ENCODE measurements around the gene RAB3IL1.
"Not testable (repeated sequence)": the region's sequence is repeated elsewhere in the genome, so short reads cannot be mapped to it uniquely, and the experiment has no call there.

Gene RAB3IL1

DNA sequence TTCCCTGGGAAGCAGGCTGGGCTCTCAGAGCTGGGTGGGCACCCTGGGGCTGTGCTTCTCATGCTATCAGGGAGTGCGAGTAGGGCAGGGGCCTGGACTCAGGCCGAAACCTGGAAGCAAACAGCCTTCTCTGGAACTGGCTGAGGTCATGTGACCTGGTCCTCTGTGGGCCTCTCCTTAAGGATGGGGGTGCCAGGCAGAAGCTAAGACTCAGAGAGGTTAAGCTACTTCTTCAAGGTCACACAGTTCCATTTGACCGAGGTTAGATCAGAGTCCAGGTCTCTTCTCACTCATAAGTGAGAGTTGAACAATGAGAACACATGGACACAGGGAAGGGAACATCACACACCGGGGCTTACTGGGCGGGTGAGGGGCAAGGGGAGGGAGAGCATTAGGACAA lies 33.4 kb downstream of the RAB3IL1 start:
- no peak for DNase-seq

DNA sequence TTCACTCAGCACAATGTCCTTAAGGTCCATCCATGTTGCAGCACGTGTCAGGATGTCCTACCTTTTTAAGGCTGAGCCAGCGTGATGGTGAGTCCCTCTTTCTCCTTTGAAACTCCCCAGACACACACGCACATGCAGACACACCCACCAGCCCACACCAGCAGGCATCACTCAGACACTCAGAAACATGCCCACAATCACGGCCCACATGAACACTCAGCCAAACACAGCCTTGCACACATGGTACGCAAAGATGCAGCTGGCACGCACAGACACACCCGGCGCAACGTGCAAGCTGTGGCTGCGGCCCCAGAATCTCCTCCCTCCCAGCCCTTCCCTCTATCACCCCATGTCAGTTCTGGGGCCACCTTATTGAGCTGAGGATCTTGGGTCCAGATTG lies 34.0 kb downstream of the RAB3IL1 start:
- DNase-seq, result no peak

DNA sequence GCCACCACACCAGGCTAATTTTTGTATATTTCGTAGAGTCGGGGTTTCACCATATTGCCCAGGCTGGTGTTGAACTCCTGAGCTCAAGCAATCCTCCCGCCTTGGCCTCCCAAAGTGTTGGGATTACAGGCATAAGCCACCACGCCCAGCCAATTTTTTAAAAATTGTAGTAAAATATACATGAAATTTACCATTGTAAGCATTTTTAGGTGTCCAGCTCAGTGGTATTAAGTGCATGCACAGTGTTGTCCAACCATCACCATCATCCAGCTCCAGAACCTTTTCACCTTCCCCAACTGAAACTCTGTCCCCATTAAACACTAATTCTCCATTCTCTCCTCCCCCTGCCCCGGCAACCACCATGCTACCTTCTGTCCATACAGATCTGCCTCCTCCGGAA lies 34.5 kb downstream of the RAB3IL1 start:
- DNase-seq, result no peak

DNA sequence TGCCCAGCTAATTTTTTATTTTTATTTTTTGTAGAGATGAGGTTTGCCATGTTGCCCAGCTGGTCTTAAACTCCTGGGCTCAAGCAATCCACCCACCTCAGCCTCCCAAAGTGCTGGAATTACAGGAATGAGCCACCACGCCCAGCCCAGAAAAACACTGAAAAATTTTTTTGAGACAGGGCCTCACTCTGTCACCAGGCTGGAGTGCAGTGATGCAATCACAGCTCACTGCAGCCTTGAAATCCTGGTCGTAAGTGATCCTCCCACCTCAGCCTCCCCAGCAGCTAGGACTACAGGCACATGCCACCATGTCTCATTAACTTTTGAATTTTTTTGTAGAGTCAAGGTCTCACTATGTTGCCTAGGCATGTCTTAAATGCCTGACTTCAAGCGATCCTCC lies 35.1 kb downstream of the RAB3IL1 start:
- DNase-seq, result not testable (repeated sequence)

DNA sequence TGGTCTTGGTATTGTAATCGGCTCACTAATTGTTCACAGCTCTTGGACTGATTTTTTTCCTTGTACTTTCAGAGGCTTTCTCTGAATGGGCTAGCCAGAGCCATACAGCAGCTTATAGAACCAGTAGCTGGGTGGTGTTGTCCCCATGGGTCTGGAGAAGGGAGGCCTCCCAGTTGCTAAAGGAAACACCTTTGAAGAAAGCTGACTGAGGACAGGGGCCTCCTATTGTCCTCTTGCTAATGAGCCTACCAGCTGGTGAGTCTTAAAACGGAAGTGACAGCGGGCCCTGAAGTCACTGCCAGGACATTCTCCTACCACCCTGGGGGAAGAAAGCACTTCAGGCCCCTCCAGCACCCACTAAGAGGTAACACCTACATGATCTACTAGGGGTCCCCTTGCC lies 36.0 kb downstream of the RAB3IL1 start:
- DNase-seq, result no peak

DNA sequence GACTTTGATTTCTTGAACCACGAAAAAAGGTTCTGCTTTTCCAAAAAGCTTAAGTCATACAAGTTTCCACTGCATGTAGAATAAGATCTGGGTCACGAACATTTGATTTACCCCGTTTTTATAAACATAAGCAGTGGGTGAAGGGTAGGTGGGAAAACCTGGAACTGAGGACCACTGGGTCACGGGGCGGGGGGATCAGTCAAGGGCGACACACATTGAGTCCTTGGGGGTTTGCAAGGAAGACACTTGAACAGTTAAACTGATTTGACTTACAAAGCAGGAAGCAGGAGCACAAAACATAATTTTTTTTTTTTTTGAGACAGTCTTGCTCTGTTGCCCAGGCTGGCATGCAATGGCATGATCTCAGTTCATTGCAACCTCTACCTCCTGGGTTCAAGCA lies 36.9 kb downstream of the RAB3IL1 start:
- DNase-seq, result no peak

DNA sequence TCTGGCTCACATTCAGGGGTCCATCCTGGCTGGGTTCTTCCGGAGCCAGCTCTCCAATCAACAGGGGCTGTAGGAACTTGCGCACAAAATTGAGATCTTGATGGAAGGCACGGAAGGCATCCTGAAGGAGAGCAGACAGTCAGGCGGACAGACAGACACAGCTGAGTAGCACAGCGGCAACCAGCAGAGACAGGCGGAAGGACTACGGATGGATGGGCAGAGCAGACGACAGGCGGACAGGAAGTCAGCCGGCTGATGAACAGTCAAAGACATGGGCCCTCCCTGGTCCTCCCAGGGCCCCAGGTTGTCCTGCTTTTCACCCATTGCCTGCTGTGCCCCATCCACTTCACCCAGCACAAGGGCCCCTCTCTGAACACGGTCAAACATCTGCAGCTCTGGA lies 37.3 kb downstream of the RAB3IL1 start:
- no peak for DNase-seq

DNA sequence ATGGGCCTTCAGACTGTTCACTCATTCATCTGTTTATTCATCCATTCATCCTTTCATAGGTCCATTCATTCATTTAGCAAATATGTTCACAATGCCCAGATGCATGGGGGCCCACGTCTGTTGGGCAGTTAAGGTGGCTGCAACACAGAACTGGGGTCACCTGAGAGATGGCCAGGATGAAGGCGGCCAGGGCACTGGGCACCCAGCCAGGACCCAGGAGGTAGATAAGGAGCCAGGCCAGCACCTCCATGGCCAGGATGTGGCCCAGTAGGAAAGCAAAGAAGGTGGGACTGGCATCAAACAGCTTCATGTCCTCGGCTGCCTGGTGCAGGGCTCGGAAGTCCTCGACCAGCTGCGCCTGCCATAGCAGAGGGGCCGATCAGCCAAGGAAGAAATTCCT lies 38.2 kb downstream of the RAB3IL1 start:
- DNase-seq, result no peak

DNA sequence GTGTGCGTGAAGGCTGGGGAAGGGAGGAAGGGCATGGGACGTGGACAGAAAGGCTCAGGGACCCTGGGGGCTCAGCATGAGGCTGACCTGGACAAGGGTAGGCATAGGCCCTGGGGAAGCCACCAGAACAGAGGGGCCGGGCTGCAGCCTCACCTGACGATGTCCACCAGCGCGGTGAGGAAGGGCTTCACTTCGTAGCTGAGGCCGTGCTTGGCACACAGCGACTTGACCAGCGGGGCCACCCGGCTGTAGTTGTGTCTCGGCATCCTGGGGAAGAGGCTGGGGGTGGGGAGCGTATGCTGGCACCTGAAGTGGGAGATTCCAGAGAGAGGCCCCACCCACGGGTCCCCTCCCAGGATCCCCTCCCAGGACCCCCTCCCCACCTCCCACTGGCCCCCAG lies 41.7 kb downstream of the RAB3IL1 start:
- no peak for DNase-seq

DNA sequence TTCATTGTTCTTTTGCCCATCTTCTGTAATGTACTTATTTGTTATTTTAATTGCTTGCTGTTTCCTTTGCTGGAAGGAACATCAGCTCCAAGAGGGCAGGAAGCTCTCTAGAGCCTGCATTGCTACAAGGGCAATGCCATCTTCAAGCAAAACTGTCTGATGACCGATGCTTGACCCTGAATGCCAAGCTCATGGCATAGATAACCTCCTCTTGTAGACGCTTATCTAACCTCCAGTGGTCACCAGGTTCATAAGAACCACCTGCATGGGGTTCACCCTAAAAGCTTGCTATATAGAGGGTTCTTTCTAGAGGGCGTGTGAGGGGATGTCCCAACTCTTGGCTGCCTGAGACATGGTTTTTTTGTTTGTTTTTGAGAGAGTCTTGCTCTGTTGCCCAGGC lies 42.5 kb downstream of the RAB3IL1 start:
- DNase-seq, result no peak

DNA sequence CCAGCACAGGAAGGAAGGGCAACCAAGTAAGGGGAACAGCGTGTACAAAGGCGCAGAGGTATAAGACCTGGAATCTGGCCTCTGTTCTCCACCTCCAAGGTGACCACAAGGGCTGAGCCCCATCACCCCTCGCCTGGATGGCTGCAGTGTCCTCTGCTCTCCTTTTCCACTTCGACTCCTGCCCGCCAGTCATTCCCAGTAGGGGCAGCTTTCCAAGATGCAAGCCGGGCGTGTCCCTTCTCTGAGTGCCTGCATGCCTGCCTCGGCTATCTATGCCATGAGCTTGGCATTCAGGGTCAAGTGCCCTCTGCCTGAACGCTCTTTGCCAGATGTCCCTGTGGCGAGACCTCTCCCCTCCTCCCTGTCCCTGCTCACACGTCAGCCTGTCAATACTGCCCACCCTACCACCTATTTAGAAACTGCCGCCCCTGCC lies 43.0 kb downstream of the RAB3IL1 start:
- peak; percentile 31 for DNase-seq

DNA sequence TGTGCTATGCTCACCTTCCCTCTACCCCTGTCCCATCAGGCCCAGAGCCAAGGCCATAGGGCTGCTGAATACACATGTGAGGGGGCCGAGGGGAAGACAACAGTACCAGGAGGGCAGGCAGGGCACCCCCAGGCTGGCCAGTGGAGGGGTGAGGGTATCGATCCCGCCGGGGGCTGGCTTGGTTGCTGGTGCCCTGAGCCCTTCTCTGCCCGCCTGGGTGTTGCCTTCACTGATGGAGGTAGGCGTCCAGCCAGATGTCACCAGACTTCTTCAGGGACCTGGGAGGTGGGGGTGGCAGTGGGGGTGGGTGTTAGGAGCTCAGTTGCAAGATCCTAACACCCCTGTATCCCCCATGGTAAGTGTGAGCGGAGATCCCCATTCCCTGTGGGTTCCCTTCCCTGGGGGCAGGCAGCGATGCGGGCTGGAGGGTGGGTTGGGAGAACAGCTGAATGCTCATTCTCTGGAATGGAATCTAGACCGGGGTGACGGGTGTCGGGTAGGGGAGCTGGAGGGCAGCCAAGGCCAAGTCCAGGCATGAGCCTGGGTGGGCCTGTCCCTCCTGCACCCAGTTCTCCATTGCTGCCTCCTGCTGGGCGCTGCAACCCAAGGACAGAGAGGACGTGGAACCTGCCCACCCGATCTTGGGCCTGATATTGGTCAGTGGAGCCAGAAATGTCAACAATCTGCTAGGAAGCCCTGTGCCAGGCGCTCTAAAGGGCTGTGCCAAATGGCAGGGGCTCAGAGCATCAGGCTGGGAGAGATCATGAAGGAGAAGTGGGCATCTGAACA lies 43.6 kb downstream of the RAB3IL1 start:
- no peak for DNase-seq

DNA sequence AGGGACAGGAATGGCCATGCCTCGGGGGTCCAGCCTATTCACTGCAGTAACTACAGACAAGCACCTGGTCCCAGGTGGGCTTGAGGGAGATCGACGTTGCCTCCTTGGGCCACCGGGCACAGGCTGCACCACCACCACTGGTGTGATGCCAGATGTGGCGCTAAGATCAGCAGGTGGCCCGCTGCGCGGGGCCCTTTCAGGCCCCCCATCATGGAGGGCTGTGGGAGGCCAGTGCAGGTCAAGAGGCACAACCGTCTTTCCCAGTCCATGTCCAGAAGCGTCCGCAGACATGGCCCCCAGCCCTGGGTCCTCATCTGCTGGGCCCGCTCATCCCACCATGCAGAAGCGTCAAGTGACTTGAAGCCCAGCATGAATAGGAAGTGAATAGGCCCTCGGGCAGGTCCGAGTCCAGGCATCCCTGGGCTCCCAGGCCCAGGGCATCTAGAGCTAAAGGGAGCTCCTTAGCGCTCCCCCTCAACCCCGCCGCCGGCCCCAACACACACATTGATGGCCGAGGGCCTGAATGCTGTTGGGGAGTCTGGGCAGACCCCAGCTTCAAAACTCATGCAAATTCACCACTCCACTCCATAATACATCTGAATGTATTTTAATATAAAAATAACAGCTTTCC lies 44.3 kb downstream of the RAB3IL1 start:
- no peak for DNase-seq

DNA sequence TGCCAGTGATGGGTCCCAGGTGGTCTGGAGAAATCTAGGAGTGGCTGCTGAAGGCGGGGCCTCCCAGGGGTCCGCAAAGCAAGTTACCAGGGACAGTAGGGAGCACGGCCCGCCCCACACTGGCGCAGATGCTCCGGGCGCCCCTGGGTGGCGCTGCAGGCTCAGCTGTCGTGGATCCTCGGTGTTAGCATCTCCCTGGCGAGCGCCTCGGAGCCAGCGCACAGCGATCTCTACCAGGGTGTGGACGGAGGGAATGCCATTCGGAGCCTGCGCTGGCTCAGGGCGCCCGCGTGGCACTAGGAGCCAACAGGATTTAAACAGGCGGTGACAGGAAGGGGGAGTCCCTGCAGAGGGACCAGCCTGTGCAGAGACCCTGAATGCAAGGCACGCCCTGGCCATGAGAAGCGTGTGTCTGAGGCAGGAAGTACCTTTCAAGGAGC lies 46.2 kb downstream of the RAB3IL1 start:
- DNase-seq, result peak; percentile 80

DNA sequence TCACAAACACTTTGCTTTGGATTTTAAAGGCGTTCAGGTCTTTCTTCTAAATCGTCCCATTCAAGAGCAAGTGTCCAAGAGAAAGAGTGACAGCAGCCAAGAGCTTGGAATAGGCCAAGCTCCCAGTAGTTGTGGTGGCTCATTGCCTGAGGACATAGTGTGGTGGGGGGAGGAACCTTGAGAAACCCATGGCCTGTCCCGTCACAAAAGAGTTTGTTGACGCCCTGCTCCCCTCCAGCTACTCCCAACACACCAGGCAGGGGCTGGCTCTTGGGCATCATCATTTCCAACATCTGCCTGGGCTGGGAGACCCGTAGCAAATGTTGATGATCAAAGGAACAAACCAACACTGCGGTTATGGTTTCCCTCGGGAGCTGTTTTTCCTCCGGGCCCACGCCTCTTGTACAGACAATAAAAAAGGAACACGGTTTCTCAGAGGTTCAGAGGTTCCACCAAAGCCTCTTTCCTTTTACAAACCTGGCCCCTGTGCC lies 46.8 kb downstream of the RAB3IL1 start:
- DNase-seq, result no peak

DNA sequence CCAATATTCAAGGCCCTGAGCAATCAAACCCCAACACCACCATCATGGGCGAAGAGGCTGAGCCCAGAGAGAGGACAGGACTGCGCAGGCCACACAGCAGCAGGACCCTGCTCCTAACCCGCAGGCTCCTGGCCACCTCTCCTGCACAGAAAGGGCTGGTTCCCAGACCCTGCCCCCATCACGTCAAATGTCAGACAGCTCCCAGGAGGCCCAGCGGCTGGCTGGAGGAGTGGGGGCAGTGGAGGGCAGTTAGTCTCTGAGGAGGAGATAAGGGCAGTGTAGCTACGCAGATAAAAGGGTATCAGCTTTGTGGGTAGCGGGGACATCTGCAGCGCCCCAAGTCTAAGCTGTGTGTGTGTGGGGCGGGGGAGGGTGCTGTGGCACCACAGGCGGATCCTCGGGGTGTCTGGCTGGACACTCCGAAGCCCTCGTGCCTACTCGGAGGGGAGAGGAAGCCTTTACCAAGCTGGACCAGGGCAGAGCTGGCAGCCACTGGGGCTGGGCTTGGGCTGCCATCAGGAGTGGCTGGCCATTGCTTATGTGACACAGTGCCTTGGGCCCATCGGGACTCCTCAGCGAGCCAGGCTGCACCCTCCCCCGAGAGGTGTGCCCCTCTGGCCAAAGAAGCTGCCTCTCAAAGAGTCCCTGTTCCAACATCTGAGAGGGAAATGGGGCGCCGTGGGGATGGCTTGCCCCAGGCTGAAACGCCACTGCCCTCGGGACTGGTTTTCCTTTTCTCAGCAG lies 47.5 kb downstream of the RAB3IL1 start:
- no peak for DNase-seq

DNA sequence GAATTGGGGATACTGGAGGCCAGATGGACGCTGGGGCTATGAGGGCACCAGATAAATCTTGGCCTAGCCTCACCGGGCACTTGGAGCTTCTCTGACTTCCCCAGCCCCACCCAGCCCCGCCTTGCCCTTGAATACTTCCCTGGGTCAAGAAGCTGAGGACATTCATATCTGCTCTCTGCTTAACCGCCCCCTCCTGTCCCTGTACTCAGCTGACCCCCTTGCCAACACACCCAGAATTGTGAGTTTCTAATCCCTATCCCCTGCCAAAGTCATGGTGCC lies 48.0 kb downstream of the RAB3IL1 start:
- no peak for DNase-seq

DNA sequence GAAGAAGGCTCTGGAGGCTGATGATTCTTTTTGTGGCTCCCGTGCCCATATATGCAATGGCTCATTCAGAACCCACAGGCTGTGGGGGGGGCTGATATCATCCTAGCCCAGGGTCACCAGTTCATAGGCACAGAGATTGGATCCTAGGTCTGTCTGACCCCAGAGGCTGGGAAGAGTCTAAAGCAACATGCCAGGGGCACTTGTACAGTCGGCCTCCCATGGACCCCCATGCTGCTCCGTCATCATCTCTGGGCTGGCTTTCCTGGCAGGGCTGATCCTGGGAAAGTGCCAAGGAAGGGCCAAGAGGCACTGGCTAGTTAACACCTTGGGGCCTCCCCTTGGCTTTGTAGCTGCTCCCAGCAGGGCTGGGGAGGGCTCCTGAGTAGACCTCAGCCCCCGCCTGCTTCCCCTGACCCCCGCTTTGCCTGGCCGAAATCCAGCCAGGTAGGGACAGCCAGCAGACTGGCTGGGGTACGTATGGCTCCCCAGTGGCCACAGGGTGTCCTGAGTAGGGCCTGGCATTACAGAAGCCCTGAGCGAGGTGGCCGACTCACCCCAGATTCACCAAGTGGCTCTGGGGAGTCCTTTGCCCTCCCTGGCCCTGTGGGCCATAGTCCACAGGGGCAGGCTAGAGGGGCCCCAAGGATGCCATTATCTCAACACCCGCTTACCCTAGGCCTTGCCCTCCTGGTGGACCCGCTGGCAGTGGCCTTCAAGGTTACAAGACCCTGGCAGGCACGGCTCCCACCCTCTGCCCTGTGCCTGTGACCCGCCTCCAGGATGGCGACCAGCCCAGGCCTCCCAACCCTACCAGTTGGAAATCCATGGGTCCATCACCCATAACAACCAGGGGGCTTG lies 48.6 kb downstream of the RAB3IL1 start:
- no peak for DNase-seq

DNA sequence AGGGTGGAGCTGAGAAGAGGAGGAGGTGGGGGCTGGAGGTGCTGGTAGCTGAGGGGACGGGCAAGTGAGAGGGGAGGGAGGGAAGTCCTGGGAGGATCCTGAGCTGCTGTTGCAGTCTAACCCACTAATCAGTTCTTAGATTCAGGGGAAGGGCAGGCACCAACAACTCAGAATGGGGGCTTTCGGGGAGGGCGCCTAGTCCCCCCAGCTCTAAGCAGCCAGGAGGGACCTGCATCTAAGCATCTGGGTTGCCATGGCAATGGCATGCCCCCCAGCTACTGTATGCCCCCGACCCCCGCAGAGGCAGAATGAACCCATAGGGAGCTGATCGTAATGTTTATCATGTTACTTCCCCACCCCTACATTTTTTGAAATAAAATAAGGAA lies 50.4 kb downstream of the RAB3IL1 start:
- no peak for DNase-seq

DNA sequence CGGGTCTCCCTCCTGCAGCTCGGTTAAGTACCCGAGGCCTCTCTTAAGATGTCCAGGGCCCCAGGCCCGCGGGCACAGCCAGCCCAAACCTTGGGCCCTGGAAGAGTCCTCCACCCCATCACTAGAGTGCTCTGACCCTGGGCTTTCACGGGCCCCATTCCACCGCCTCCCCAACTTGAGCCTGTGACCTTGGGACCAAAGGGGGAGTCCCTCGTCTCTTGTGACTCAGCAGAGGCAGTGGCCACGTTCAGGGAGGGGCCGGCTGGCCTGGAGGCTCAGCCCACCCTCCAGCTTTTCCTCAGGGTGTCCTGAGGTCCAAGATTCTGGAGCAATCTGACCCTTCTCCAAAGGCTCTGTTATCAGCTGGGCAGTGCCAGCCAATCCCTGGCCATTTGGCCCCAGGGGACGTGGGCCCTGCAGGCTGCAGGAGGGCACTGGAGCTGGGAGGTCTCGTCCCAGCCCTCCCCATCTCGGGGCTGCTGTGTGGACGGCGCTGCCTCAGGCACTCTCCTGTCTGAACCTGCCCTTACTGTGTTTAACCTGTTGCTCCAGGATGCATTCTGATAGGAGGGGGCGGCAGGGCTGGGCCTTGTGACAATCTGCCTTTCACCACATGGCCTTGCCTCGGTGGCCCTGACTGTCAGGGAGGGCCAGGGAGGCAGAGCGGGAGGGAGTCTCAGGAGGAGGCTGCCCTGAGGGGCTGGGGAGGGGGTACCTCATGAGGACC lies 51.0 kb downstream of the RAB3IL1 start:
- DNase-seq, result no peak

DNA sequence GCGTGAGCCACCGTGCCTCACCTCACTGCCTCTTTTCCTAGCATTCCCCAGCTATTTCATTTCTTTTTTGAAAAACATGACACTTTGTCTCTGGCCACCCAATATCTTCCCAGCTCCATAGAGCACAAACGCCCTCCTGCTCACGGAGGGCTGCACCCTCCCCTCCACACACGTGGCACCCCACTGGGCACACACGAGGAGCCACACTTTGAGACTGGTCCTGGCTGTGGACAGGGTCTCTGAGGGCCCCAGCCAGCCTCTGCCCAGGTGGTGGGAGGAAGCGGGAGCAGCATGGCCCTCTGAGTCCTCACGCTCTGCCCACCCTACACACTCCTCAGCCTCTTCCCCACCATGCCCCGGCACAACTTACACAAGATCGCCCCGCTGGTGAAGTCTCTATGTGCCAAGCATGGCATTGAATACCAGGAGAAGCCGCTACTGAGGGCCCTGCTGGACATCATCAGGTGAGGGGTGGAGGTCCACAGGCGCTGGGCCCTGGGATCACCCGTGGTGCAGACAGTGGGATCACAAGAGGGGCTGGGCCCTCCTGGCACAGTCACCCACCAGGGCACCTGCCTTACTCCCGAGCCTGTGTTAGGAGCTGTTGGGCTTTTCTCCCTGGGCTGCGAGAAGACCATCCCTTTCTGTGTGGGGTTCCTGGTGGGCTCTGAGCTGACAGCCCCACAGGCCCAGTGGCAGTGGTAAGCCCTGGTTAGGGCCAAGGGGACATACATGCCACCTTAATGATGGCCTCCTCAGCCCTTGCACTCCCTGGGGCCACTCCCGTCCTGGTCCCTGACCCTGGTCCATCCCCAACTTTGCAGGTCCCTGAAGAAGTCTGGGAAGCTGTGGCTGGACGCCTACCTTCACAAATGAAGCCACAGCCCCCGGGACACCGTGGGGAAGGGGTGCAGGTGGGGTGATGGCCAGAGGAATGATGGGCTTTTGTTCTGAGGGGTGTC lies 52.3 kb downstream of the RAB3IL1 start:
- no peak for DNase-seq

Data from DMS79 treated with DMSO at 0.1 percent for 48 hours (cell line).